HG02623 (cell line): ENCODE results near the gene PRR33.

Experiments used
- ATAC-seq: cut with Tn5 transposase; IDR thresholded peaks from one replicate; pipeline ENCODE4 v1.9.1; 2021; ENCODE audit warnings: moderate library complexity; ENCODE audit not compliant: unreplicated experiment

Gene PRR33

DNA sequence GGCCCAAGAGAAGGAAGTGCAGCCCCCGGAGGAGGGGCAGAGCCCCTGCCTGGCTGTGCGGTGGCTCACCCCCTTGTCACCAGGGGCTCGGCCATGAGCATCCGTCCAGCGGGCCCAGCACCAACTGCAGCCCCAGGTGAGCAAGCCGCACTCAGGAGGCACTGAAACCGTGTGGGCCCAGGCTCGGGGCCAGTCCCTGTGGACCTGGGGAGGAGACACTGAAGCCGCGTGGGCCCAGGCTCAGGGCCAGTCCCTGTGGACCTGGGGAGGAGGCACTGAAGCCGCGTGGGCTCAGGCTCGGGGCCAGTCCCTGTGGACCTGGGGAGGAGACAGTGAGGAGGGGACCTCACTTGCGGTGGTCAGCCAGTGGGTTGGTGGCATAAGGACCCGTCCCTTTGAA is 24.9 kb downstream of the PRR33 start:
- no peak for ATAC-seq

DNA sequence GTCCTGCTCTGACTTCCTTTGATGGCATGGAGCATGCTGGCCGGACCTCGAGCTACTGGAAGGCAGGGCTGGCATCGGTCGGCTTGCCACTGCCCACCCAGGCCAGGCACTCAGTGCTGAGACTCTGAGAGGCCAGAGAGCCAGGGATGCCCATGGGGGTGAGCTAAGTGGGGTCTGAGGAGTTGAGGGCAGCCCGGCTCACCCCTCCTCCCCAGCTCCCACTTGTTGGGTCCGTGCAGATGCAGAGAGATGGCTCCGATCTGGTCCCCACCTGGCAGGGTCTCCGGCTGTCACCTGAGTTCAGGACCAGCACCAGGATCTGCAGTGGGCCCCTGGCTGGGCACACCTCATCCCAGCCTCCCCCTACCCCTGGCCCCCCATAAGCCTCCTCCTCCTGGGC is 25.5 kb downstream of the PRR33 start:
- no peak for ATAC-seq

DNA sequence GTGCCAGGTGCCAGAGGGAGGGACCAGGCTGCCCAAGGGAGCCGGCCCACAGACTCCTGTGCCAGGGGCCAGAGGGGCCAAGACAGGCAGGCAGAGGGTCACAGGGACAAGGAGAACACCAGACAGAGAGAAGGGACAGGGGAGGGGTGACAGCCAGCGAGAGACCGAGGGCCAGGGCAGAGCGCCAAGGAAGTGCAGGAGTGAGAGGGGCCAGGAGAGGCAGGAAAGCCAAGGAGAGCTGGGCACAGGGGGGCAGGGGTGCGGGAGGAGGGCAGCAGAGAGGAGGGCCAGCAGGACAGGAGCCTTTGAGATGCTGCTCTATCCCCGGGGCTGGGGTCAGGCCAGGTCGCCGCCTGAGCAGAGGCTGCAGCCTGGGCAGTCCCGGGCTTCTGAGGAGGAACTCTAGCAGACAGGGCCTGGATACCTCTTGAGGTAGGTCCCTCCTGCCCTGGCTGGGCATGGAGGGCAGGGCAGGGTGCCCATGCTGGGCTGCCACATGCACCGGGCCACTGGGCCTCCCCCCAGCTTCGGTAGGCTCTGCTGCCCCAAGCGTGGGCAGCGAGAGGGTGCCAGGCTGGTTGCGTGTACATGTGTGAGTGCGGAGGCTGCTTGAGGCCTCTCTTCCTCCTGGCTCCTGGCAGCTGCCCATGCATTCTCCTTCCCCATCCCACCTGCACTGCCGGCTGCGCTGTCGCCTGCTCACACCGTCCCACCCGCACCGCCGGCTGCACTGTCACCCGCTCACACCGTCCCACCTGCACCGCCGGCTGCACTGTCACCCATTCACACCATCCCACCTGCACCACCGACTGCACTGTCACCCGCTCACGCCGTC is 26.6 kb downstream of the PRR33 start:
- no peak for ATAC-seq

GRCh38 chr11:1864231-1864630 is 27.5 kb downstream of the PRR33 start:
- ATAC-seq: no peak

DNA sequence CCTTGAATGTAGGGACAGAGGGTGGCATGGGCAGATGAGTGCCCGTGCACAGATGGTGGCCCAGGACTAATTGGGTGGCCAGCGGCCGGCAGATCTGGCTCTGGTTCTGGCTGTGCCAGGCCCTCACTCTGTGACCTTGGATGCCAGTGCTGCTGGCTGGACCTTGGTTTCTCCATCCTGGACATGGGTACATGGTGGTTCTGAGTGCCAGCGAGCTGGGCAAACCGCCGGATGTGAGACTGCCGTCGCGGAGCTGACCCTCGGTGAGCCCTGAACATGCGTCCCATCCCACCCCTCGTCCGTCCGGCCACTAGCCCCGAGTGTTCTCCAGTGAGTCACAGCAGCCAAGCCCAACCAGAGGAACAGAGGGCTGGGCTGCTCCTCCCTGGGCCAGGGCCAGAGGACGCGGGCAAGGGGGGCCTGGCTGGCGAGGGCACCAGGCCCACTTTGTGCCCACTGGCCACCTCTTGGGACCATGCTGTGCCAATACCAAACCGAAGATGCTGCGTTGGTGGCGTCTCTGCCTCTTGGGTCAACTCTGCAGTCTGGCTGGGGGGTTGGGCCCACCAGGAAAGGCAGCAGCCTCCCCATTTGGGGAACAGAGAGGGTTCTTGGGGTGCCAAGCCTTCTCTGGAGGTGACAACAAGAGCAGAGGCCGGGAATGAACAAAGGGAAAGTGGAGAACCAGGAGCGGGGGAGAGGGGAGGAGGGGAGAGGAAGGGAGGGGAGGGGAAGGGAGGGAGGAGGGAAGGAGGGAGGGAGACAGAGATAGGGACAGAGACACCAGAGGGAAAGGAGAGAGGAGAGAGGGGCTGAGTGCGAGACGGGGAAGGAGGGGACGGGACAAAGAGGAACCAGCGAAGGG is 28.1 kb downstream of the PRR33 start:
- no peak for ATAC-seq

DNA sequence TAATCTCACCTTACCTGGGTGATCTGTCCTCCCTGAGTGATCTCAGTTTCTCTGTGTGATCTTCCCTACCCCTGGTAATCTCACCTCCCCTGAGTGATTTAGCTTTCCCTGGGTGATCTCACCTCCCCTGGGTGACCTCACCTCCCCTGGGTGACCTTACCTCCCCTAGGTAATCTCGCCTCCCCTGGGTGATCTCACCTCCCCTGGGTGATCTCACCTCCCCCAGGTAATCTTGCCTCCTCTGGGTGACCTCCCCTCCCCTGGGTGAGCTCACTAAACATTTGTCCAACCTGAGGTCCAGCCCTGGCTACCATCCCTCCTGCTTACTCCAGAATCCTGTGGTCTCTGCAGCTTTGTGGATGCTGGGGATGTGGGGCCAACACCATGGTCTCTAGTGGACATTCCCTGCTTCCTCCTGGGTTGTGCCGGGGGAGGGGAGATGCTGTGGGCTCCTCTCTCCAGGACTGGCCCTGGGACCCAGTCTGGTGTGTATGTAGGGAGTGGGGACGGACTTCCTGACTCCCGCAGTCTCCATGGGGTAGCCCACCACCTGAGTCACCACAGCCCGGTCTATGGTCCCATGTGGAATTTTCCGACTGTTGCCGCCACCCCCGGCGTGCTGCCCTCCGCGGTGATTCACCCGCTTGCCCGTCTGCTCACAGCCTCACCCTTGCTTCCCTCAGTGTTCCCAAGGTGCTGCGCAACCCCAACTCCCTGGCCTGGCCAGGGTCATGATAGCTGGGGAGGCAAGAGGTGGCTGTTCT is 28.9 kb downstream of the PRR33 start:
- no peak for ATAC-seq

- no peak for ATAC-seq
These were observed 30.0 kb downstream of the PRR33 start for GRCh38 chr11:1861435-1862411.

- ATAC-seq: no peak
These were observed 31.6 kb downstream of the PRR33 start for GRCh38 chr11:1860108-1860507.

DNA sequence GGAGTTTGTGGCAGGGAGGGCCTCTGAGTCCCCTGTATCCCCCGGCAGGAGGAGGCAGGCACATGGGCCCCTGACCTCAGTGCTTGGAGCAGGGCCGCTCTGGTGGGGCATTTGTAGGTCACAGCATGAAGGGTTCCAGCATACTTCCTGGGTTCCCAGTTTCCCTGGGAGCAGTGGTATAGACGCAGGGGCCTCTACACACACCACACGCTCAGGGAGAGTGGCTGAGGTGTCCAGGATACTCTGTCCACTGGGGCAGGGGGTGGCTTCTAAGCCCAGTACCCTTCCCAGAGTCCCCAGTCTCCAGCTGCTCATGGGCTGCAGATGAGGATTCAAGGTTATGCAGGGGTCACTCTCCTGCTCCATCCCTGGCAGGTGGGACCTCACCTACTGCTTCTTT is 32.7 kb downstream of the PRR33 start:
- ATAC-seq: no peak

DNA sequence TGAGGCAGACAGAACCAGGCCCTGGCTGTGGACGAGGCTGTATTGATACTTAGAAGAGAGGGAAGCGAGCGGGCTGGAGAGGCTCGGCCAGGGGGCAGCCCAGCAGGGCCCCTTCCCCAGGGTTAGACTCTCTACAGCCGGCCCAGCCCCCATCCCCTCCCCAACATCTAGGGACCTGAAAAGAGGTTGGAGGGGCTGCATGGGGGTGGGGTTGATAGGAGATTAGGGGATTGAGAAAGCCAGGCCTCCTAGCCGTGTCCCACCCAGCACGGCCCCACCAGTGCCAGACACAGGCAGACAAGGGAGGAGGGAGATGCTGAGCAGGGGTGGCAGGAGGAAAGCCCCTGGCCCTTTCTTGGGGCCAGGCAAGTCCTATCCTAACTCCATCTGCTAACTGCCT is 33.1 kb downstream of the PRR33 start:
- ATAC-seq: no peak

DNA sequence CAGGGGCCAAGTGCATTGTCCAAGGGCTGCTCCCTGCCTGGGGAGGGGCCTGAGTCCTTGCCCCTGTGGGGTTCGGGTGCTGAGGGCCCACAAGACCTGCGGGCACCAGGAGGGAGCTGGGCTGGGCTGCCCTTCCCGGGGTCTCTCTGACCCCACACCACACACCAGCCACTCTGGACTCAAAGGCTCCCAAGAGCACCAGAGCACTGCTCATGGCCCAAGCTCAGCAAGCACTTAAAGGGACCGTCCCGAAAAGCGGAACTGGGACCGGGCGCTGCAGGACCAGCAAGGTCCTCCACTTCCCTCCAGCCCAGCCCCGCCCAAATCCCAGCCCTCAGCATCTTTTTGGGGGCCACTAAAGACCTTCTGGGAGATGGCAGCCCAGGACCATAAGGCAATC is 33.5 kb downstream of the PRR33 start:
- ATAC-seq: no peak

DNA sequence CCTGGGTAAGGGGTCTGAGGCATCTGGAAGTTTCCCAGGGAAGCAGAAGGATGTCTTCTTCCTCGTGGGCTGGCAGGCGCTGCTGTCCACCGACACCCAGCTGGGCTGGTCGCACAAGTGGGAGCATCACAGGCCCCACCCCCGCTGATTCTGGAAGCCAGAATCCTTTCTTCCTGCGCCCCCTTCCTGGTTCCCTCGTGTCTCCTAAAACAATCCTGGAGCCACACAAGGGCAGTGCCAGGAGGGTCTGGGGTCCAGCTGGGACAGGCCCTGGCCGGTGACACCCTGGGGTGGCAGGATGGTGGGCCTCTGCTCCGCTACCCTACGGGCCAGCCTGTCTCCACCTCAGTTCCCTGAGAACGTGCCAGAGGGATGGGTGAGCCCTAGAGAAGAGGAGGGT is 34.6 kb downstream of the PRR33 start:
- no peak for ATAC-seq

DNA sequence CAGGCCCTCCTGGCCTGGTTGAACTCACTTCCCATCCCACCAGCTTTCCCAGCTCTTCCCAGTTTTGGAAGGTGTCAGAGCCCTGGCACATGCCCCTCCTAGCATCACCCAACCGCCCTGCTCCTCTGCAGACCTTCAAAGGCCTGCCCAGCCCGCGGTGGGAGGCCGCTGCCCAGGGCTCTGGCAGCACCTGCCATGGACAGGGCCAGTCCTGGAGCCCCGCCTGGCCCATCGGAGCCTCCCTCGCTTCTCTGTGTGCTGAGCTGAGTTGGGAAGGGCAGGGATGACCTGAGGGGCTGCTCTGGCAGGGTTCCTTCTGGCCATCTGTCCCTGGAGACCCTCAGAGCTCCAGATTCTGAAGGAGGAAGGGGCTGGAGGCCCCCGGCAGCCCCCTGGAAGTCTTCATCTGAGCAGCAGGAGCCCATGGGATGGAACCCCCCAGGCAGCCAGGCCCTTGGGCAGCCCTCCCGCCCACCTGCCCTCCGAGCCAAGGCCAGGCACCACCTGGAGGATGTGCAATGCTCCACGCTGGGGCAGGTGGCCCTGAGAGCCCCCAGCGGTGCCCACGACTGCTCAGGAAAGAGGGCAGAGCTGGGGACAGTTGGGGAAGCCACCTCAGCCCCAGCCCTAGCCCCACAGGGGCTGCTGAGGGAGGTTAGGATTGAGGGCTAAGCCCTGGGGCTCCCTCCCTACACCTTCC is 35.2 kb downstream of the PRR33 start:
- no peak for ATAC-seq

DNA sequence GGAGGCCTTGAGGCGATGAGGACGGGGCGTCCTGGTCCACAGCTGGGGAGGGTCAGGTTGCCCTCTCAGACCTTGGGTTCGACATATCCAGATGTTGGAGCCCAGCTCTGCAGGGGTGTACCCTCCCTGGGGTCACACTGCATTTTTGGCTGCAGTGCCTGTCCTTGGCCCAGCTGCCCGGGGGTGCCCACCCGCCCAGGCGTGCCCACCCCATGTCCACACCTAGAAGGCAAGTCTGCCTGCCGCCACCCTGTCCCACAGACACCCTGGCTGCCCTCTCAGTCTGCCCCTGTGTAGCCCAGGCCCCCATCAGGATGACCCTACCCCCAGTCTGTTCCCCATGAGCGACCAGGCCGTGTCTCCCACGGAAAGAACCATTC is 35.8 kb downstream of the PRR33 start:
- ATAC-seq: no peak

DNA sequence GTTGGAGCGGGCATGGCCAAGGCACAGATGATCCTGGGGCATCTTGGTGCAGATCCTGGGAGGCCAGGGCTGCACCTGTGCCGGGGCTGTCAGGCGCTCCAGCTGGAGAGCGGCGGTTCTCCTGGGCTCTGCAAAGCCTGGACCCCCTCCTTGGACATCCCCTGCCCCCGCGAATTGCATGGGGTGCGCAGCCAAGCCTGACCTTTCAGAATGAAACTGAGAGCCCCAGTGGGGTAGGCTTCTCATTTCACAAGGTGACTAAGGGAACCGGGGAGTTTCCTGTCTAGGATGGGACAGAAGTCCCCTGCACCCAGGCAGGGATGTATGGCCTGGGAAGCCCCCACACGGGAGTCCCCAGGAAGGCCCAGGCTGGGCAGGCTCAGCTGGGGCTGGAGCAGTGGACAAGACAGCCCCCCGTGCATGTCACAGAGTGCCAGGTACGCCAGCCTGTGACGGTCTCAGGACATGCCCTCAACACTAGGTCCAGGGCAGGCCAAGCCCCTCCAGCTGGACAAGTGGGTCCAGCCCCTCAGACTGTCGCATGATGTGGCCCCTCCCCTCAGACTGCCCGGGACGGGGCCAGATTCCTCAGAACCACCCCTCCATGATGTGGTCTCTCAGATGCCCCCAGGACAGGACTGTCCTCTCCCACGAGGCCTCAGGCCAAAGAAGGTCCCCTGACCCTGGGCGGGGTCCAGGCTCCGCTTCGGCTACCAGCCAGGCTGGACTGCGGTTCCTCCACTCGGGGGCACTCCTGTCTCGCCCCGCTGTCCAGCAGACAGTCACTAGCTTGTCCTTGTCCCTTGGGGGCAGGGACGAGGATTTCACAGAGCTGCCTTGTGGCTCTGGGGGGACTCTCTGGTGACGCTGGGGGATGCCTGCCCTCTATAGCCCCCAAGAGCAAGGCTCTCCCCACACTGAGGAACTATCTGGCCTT is 36.5 kb downstream of the PRR33 start:
- ATAC-seq: peak; percentile 15

DNA sequence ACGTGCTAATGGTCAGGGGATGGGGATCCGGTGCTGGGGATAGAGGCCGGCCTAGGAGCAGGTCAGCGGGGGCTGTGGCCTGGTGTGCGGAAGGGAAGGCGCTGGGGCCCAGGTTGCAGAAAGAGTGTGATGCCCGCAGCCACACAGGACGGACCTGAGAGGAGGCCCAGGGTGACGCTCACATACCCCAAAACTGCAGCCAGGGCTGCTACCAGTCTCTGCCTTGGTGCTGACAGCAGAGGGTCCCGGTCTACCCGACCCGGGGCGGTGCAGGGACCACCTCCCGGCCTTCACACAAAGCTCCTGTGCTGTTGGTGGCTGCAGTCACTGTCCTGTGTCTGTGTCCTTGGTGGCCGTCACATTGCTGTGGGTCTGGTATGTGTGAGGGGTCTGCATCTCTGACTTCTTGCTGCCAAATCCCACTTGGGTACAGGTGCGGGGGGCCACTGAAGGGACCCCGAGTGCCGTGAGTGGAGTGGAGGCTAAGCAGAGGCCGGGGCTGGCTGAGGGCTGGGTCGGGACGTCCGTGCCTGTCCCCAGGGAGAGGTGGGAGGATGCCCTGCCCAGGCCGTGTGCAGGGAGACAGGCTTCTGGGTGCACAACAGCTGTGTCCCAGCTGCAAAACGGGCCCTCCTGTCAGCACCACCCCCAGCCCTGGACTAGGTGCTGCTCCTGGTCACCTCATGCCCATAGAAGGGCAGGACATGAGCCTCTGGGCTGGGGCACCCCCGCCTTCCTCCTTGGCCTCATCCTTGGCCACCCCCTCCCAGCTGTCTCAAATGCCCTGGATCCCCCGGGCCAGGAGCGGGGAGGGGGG is 37.4 kb downstream of the PRR33 start:
- peak; percentile 23 for ATAC-seq

- ATAC-seq: no peak
These were observed 38.1 kb downstream of the PRR33 start for GRCh38 chr11:1853376-1854131.
